HS-27A (cell line): ENCODE data around the gene HMOX1.

Experiments used
- DNase-seq: peaks from one replicate; pipeline ENCODE4 v3.0.0-alpha.2; 2012; ENCODE audit warnings: low read depth, missing footprints

Gene HMOX1

DNA sequence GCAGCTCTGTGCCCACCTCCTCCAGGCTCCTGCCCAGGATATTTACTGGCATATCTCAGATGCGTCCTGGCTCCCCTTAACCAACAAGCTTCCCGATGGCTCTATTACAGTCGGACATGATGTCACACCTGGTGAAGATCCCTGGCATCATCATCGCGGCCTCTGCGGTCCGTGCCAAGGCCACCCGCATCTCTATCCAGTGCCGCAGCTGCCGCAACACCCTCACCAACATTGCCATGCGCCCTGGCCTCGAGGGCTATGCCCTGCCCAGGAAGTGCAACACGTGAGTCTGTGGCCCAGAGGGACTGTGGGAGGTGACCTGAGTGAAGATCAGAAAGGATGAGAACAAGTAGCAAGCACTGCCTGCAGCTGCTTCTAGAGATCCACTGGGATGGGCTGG, 25.5 kb downstream of the HMOX1 start:
- no peak for DNase-seq

DNA sequence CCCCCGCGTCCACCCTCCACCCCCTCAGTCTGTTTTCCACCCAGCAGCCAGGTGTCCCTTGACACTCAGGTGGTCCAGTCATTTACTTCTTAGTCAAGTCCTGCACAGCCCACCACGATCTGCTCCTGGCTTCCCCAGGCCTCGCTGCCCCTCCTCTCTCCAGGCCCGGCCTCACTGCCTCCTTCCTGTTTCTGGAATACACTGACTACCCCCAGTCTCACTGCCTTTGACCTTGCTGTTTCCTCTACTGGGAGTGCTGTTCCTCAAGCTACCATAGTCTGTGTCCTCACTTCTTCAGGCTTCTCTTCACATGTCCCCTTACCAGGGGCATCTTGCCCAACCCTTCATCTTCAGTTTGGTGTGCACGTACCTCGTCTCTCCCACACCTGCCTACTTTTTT, 26.5 kb downstream of the HMOX1 start:
- no peak for DNase-seq

DNA sequence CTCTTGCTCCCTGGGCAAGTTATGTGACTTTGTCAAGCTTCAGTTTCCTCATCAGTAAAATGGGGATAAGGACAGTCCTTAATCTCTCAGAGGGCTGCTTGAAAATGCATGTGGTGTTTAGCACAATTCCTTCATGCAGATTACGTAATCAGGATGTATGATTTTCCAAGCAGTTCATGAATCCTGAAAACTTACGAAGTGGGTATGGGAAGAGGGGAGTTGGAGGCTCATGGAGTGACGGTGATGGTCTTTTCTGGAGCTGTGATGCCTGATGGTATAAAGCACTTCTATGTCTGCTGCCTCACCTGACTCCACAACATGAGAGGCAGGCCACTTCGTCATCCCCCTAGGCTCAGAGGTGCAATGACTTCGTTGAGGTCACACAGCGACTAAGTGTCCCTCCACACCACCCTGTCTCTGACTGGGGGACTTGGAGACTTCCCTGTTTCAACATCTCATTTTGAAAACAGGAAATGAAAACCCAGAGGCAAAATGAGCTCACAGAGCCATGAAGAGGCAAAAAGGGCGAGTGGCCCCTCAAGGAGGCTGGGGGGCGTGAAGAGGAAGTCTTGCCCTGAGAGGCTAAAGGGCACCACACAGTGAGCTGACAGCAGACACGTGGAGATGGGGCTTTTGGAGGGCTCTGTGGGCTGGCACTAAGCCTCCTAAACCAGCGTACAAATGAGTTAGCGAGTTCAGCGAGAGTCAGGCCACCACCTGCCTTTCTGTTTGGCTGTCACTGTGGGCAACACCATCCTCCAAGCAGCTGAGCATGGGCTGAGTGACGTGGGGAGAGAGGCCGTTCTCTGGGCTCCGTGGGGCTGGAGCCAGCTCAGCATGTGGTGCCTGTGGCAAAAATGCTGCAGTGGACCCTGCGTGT, 29.1 kb downstream of the HMOX1 start:
- no peak for DNase-seq

DNA sequence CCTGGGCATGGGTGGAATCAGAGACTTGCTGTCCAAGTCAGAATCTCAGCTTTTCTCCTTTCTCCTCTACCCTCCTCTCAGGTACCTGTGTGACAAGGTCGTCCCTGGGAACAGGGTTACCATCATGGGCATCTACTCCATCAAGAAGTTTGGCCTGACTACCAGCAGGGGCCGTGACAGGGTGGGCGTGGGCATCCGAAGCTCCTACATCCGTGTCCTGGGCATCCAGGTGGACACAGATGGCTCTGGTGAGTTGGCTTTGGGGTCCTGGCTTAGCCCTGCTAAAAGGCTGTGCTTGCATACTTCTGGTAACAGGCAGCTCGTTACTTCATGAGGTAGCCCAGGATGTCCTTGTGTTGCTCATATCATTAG, 29.8 kb downstream of the HMOX1 start:
- no peak for DNase-seq

DNA sequence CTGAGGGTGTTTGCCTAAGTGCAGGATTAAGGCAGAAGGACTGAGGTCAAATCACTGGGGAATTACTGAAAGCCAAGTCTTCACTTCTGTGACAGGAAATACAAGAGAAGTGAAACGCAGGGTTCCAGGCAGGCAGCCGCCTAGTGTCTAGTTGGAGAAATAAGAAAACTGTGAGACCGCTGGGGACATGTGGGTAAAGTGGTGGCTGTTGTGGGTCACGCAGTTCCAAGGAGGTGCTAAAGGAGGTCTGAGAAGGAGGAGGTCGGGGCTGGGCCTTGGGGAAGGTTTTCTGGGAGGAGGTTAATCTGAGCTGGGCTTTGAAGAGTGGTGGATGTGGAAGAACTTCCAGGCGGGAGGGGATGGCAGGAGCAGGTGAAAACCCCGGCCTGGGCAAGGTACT, 30.2 kb downstream of the HMOX1 start:
- no peak for DNase-seq

DNA sequence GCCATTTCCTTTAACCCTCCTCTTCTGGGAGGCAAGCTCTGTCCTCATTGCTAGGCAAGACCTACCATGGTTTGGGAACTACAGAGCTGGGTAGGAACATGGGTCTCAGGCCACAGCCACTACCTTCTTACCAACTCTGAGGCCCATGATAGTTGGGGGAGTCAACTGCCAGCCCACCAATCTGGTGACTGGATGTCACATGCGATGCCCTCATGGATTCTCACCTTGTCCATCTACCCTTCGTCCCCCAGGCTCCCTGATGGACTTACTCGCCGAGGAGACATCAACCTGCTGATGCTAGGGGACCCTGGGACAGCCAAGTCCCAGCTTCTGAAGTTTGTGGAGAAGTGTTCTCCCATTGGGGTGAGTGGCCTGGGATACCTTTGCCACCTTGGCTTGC, 32.7 kb downstream of the HMOX1 start:
- DNase-seq, result no peak

DNA sequence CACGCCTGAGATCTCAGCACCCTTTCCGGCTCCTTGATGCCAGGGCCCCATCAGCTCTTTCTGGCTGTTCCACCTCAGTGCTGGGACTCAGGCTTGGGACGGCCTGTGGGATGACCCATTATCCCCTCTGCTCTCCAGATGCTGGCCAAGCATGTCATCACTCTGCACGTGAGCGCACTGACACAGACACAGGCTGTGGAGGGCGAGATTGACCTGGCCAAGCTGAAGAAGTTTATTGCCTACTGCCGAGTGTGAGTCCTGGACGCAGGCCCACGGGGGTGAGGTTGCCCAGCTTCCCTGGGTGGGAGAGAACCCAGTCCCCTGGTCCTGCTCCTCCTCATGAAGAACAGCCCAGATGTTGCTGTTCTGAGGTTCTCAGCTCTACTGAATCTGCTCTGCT, 36.7 kb downstream of the HMOX1 start:
- no peak for DNase-seq

DNA sequence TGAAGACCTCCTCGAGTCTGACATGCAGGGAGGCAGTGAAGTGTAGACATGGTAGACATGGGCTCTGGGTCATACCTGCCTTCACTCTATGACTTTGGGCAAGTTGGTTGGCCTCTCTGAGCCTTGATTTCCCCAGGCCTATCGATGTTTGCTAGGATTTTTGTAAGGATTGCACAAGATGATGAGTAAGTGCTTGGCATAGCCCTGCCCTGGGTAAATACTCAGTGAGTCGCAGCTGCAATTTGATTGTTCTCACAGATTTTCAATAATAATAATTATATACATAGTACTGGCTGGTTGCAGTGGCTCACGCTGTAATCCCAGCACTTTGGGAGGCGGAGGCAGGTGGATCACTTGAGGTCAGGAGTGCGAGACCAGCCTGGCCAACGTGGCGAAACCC, 37.2 kb downstream of the HMOX1 start:
- no peak for DNase-seq

DNA sequence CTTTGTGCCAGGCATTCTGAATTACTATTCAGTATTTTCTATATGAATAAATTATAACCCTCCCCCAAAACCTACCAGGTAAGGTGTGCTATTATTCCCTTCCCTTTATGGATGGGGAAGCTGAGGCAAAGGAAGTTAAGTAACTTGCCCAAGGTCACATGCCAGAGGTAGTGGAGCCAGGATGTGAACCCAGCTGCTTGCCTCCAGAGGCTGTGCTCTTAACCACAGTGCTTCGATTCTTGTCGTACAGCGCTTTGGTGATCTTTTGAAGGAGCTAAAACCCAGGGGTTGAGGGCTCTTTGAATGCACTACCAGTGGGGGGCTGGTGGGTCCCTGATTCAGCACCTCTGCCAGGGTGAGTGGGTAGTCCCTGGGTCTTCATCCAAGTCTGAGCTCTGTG, 37.8 kb downstream of the HMOX1 start:
- DNase-seq, result no peak

DNA sequence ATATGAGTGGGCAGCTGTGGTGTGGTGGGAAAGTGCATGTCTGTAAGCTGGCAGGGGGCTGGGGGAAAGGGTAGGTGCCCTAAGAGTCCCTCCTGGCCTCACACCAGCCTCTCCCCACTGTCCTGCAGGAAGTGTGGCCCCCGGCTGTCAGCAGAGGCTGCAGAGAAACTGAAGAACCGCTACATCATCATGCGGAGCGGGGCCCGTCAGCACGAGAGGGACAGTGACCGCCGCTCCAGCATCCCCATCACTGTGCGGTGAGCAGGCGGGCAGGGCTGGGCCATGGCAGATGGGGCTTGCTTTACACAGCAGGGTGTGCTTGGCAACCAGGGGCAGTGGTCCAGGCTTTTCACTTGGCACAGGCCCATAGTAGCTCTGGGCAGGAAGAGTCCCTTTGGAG, 38.9 kb downstream of the HMOX1 start:
- no peak for DNase-seq

DNA sequence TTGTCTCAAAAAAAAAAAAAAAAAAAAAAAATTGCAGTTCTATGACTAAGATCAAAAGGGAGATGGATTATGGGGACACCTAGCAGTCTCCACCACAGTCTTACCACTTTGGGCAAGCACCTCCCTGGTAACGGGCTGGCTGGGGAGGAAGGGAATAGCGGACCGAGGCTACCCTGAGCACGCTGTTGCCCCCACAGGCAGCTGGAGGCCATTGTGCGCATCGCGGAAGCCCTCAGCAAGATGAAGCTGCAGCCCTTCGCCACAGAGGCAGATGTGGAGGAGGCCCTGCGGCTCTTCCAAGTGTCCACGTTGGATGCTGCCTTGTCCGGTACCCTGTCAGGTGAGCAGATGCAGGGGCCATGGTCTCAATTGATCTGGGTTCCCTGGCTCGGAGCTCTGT, 40.2 kb downstream of the HMOX1 start:
- DNase-seq, result no peak

DNA sequence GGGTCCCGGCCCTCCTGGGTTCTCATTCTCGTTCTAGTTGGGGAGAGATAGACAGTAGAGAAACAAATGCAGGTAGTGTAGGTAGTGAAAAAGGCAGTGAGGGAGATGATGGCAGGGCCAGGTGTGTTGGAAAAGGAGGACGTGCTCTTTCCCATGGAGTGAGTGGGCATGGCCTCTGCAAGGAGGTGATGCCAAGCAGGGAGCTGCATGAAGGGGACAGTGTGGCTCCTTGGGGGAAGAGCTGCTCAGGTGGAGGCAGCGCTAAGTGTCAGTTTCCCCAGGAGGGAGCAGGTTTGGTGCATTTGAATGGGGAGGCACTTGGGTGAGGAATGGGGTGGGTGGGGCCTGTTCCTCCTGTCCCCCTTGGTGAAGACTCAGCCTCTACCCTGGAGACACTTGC, 41.2 kb downstream of the HMOX1 start:
- no peak for DNase-seq

DNA sequence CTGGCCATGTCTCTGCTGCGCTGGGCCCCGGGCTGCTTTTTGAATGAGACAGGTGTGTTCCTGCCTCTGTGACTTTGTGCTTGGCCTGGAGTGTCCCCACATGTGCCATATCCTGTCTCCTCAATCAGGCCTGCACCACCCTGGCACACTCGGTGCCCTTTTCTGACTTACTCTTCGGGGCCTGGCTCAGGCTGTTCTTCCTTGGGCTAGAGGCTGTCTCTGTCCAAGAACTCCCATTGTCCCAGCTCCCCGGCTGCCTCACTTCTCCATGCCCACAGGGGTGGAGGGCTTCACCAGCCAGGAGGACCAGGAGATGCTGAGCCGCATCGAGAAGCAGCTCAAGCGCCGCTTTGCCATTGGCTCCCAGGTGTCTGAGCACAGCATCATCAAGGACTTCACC, 42.0 kb downstream of the HMOX1 start:
- DNase-seq, result no peak

DNA sequence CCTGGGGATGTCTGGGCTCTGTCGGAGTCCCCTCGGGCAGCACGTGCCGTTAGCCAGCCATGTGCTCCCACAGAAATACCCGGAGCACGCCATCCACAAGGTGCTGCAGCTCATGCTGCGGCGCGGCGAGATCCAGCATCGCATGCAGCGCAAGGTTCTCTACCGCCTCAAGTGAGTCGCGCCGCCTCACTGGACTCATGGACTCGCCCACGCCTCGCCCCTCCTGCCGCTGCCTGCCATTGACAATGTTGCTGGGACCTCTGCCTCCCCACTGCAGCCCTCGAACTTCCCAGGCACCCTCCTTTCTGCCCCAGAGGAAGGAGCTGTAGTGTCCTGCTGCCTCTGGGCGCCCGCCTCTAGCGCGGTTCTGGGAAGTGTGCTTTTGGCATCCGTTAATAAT, 43.2 kb downstream of the HMOX1 start:
- DNase-seq, result no peak

DNA sequence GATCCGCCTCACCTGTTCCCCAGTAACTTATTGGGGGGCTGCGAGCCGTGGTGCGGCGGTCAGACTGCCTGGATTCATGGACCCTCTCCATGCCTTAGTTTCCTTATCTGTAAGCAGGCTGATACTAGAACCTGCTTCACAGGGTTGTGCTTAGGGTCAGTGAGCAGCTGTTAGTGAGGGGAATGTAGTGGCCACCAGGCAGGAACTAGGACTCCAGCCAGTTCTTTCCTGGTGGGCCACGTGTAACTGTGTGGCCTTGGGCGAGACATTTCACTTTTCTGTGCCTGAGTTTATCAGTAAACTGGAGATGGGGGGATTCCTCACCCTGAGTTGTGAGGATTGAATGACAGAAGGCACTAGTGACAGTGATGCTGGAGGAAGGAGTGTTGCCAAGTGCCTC, 43.9 kb downstream of the HMOX1 start:
- DNase-seq, result no peak

DNA sequence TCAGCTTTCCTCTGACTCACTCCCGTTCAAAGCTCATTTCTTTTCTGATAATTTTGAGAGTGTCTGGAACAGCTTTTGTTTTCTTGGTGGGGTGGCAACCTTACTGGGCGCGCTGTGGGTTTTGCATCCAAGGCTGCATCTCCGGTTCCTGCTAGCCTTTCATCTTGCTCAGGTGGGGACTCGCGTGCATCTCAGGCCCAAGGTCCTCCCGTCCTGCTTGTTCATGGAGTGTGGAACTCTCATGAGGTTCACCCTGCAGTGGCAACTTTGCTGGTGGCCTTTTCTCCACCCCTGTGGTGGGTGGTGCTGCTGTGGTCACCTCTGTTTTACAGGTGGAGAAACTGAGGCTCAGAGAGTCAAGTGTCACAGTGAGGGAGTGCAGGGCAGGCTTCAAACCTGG, 44.6 kb downstream of the HMOX1 start:
- no peak for DNase-seq

DNA sequence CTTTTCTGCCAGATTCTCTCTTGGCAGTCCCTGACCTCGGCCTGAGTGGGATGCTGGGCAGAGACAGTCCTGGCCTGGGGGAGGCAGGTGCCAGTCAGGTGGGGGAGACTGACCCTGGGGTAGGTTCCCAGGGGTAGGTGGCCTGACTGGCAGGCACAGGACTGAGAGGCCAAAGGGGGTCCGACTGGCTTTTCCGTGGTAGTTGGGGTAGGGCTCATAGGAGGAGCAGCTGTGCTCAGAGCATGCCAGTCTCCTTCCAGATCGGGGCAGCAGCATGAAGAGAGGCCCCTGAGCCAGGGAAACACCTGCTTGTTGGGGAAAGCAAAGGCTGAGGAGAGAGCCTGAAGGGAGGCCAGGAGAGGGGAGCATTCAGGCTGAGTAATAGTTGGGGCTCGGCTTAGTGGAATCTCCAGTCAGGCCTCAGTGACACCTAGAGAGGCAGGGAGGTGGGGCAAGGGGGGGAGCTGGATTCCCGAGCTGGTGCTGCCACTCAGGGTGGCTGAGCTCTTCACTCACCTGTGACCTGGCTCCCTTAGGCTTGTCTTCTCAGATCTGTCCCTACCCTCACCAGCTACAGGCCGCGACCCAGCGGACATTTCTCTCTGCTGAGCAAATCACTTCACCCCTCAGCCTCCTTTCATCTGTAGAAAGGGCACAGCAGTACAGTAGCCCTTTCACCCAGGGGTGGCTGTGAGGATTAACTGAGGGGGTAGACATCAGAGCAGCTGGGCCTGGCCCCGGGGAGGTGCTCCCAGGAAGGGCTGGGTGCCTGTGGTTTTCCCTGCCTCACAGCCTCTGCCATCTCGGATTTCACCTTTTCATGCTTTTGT, 45.3 kb downstream of the HMOX1 start:
- no peak for DNase-seq

DNA sequence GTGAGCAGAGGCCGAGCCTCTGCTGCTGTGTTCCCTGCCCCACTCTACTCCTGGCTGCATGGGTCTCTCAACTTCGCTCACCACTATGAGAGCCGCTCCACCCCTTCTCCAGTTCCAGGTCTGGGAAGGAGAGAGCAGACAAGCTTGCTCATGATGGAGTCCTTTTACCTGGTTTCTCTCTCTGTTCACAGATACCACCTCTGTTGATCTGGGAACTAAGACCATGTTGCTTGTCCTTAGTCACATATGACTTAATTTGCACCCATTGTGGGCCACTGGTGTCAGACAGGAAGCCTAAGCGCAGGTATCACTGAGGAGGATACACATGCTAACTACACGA, 45.9 kb downstream of the HMOX1 start:
- no peak for DNase-seq

DNA sequence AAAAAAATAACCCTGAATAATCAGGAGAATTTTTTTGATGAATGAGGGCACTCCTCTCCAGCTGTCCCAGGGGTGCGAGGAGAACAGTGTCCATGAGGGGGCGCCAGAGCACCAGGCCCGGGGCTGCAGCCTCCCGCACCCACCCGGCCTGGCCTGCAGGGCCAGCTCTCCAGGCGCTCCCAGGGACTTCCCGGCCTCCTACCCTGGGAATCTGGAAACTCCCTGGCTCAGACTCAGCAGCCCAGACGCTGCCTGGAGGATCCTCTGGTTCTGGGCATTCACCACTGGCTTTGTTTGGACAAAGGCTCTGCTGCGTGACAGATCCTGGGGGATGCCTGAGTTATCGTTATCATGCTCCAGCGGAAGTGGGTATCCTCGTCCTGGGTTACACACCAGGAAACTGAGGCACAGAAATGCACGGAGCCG, 50.0 kb downstream of the HMOX1 start:
- no peak for DNase-seq

DNA sequence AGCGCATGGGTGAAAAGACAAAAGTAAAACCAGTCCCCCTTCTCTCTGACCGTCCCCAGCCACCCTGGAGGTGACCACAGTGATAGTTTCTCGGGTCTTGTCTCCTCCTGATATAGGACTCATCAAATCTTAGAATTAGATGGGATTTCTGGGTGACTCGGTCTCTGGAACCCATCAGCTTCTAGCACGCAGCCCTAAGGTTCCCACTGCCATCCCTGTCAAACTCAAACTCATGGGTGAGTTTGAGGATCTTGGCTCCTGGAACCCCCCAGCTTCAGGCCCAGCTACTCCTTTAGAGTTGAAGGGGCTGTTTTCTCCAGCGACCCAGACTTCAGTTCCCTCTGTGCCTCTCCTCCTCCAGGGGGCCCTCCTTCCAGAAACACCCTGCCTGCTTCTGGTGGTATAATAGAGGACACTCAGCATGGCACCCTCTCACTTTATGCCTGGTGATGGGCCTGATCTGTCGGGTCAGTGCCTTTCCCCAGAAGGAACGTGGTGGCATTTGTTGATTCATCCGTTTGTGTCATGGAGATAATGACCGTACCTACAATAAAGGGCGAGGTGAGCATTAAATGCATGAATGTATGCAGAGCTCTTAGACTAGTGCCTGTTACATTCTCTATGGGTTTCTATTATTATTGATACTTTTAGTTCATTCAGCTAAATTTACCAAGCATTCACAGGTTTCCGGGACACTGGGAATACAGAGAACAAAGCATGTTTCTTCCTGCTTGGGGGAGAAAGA, 50.8 kb downstream of the HMOX1 start:
- no peak for DNase-seq

DNA sequence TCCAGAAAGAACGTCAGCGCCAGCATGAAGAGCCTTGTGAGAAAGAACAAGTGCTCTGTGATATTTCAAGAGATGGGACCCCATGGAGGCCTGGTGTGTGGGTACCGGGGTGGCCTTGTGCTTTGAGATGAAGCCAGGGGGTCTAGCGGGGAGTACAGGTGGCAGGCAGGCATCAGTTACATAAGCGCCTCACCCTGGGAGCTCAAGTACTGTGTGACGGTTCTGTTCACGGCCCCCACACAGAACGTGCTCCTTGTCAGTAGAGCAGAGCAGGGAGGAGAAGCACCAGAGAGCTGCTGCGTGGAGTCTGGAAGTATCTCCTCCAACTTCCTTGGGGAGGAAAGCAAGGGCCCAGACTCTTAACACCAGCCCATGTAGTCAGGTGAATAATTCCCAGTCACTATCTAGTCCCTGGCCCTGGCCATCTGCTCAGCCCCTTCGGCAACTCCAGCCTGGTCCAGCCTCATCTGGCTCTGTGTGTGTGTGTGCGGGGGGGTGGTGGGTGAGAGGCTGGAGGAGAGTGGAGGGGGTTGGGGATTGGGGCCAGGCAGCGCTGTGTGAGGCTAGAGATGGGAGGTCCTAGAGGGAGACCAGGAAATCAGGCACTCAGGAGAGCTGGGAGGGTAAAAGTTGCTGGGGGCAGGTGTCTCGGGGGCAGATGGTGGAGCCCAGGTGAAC, 51.5 kb downstream of the HMOX1 start:
- DNase-seq, result no peak

DNA sequence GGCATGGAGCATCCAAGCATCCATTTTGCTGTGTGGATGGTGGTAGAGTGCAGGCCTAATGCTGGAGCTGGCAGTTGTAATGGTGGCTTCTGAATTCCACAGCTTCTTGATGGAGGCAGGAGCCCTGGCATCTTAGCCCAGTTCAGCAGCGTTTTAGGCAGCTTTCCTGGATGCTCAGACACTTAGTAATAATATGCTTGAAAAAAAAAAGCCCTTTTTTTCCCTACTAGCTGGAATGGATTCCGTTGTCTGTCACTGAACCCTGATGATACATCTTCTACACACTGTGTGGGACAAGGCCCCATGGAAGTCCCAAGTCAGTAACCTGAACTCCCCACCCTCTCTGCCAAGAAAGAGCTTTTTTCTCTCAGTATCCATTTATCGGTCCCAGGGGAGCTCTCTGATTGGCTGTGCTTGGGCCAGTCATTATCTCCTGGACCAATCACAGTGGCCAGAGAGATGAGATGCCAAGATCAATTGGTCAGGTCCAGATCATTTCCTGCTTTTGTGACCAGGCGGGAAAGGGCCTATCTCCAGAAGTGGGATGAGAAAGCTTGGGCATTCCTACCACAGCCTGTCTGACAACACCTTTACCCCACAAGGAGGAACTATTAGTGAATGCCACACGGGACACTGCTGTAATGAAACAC, 53.3 kb downstream of the HMOX1 start:
- DNase-seq, result no peak
